ENCODE measurements around the gene CTSW.

The CTSW gene

GRCh38 chr11:65932558-65932919, 52.9 kb downstream of the CTSW start:
- DNase-seq: no peak
